OCI-LY3 (cell line): ENCODE results near the gene HNRNPA1.

Experiments used
- H2AFZ ChIP-seq: fragments of 200-600, 300-600 bp; shearing (Covaris generic); 2 replicates; pipeline ENCODE4 v1.6.0; 2014; ENCODE audit warnings: antibody characterized with exemption, low read depth, low read length
- H3K27ac ChIP-seq: fragments of 200-600, 300-600 bp; sonication (generic); 2 replicates; pipeline ENCODE4 v1.5.1; 2014; ENCODE audit warnings: mild to moderate bottlenecking, low read length, moderate library complexity, mixed read lengths
- H3K27me3 ChIP-seq: fragments of 200-600, 300-600 bp; sonication (generic); 2 replicates; pipeline ENCODE4 v1.6.1; 2014; ENCODE audit warnings: low read depth, low read length, mixed read lengths
- H3K36me3 ChIP-seq: fragments of 200-600, 300-600 bp; sonication (generic); replicated peaks from 2 replicates; pipeline ENCODE3; 2014; ENCODE audit warnings: low read depth, low read length, mixed read lengths
- H3K4me1 ChIP-seq: fragments of 300-600, 200-600 bp; sonication (generic); 2 replicates; pipeline ENCODE4 v1.6.1; 2014; ENCODE audit warnings: low read length, mixed read lengths
- H3K4me2 ChIP-seq: fragments of 200-600, 300-600 bp; sonication (generic); 2 replicates; pipeline ENCODE4 v1.6.1; 2014; ENCODE audit warnings: low read length, mixed read lengths
- H3K4me3 ChIP-seq: fragments of 300-600, 200-600 bp; sonication (generic); 2 replicates; pipeline ENCODE4 v1.5.1; 2014; ENCODE audit warnings: antibody characterized with exemption, mild to moderate bottlenecking, low read length, moderate library complexity
- H3K79me2 ChIP-seq: fragments of 300-600, 200-600 bp; shearing (Covaris generic); 2 replicates; pipeline ENCODE4 v1.6.1; 2014; ENCODE audit warnings: mild to moderate bottlenecking, low read length, mixed read lengths
- H3K9ac ChIP-seq: fragments of 300-600, 200-600 bp; shearing (Covaris generic); 2 replicates; pipeline ENCODE4 v1.6.0; 2014; ENCODE audit warnings: mild to moderate bottlenecking, low read length, moderate library complexity
- H3K9me3 ChIP-seq: fragments of 200-600, 300-600 bp; shearing (Covaris generic); 2 replicates; pipeline ENCODE4 v1.6.1; 2014; ENCODE audit warnings: low read length, mixed read lengths; ENCODE audit not compliant: insufficient read depth
- H4K20me1 ChIP-seq: fragments of 200-600, 300-600 bp; sonication (generic); 2 replicates; pipeline ENCODE4 v1.6.1; 2016; ENCODE audit warnings: low read length, mixed read lengths; ENCODE audit not compliant: insufficient read depth
- EZH2phosphoT487 ChIP-seq: fragments of 200-600 bp; shearing (Covaris generic); IDR thresholded peaks from 2 replicates; pipeline ENCODE4 v1.6.1; 2018; ENCODE audit warnings: antibody characterized with exemption, mixed run types, low read depth
- TF ChIP-seq, protein P1 (sequence below): fragments of 200-600, 300-600 bp; sonication (generic); IDR thresholded peaks from 2 replicates; pipeline ENCODE4 v1.5.1; 2014; ENCODE audit warnings: antibody characterized with exemption, low read length, low read depth

HNRNPA1 gene

DNA sequence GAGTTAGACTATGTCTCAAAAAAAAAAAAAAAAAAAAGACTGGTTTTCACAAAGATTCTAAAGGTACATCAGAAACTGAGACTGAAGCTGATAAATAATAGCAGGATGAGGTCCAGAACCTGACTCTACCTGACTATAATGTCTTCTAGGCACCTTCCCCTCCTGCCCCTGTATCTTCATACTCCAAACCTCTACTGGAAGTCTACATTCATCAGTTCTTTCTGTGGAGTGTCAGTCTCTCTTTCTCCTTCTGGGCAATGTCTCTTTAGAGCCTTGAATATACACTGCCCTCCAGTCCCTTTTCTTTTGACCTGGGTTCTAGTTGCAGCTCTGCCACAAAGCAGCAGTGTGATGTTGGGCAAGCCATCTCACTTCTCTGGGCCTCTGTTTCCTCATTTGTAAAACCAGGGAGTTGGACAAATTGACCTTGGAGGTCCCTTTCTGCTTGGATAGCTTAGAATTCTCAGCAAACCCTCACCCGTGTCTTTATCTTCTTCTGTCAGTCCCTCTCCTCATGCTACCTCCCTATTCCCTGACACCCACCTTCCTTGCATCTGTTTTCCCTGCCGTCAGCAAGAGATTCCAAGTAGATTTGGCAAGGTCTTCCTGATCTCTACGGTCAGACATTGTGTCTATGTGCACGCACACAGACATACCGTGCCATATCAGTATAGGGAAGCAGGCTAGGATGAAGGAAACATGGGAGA, 16.0 kb downstream of the HNRNPA1 start:
- Histone ChIP-seq H3K36me3 (no peaks in the 10 kb centered on the region), H3K4me3 (no peak overlapping the region), H2AFZ (no peak overlapping the region), H3K4me2 (no peak overlapping the region), H4K20me1 (no peaks in the 10 kb centered on the region), H3K9me3 (no peaks in the 10 kb centered on the region), H3K4me1 (0 out of 2 replicates have a peak, but pooled peaks cover 7% of the 10 kb centered on the region), H3K9ac (no peak overlapping the region), H3K27me3 (peaks cover 37% of the 10 kb centered on the region), H3K79me2 (no peaks in the 10 kb centered on the region), H3K27ac (no peak overlapping the region)
- TF ChIP-seq EZH2phosphoT487: no peak
- TF ChIP-seq, protein P1, sequence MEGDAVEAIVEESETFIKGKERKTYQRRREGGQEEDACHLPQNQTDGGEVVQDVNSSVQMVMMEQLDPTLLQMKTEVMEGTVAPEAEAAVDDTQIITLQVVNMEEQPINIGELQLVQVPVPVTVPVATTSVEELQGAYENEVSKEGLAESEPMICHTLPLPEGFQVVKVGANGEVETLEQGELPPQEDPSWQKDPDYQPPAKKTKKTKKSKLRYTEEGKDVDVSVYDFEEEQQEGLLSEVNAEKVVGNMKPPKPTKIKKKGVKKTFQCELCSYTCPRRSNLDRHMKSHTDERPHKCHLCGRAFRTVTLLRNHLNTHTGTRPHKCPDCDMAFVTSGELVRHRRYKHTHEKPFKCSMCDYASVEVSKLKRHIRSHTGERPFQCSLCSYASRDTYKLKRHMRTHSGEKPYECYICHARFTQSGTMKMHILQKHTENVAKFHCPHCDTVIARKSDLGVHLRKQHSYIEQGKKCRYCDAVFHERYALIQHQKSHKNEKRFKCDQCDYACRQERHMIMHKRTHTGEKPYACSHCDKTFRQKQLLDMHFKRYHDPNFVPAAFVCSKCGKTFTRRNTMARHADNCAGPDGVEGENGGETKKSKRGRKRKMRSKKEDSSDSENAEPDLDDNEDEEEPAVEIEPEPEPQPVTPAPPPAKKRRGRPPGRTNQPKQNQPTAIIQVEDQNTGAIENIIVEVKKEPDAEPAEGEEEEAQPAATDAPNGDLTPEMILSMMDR: no peak

DNA sequence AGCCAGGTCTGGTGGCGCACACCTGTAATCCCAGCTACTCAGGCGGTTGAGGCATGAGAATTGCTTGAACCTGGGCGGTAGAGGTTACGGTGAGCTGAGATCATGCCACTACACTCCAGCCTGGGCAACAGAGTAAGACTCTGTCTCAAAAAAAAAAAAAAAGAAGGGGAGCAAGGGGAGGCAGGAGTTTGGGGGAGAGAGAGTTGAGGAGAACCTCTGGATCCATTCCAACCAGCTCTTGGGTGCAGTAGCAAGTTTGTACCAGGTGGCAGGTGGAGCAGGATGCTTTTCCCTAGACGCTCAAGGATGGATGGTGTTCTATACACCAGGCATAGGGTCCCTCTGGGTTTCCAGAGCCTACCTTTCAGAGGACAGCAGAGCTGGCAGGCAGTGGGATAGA, 18.4 kb downstream of the HNRNPA1 start:
- Histone ChIP-seq H3K79me2 (no peaks in the 10 kb centered on the region), H3K27me3 (peaks cover 54% of the 10 kb centered on the region), H3K4me1 (0 out of 2 replicates have a peak, but pooled peaks cover 7% of the 10 kb centered on the region), H3K9ac (no peak overlapping the region), H3K4me2 (no peak overlapping the region), H2AFZ (no peak overlapping the region), H3K9me3 (no peaks in the 10 kb centered on the region), H4K20me1 (no peaks in the 10 kb centered on the region), H3K27ac (no peak overlapping the region), H3K36me3 (no peaks in the 10 kb centered on the region), H3K4me3 (no peak overlapping the region)
- TF ChIP-seq, protein P1: no peak
- no peak for TF ChIP-seq EZH2phosphoT487

DNA sequence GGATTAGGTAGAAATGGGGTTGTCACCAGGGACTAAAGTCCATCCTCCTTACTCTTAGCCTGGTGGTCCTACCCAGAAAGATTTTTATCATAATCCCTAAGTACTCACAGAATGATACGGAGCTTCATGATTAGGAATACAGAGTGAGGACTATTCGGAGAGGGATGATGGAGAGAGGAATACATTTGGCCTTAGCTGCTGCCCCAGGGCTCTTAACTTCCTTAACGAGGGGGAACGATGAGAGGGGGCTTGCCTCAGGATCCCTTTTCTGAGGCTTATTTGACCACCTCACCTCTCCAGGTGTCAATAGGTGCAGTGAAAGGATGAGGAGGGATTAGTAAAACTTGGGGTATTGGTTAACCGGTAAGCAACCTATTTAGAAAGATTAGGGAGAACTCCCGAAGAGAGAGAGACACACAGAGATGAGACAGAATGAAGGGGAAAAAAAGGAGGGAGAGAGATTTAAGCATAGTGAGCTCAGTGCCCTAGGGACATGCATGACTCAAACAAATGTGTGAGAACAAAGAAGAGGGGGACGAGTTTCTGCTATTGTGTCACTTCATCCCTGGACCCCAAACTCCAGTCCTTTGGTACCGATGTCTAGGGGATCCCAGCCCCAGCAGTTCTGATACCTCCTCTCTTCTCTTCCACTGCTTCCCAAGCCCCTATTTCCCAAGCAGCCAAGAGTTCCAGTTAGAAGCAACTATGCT, 19.1 kb downstream of the HNRNPA1 start:
- Histone ChIP-seq H2AFZ (no peak overlapping the region), H3K9ac (no peak overlapping the region), H3K27me3 (peaks cover 62% of the 10 kb centered on the region), H3K79me2 (no peaks in the 10 kb centered on the region), H3K36me3 (no peaks in the 10 kb centered on the region), H3K4me3 (no peak overlapping the region), H3K4me2 (no peak overlapping the region), H3K9me3 (no peaks in the 10 kb centered on the region), H4K20me1 (no peaks in the 10 kb centered on the region), H3K27ac (no peak overlapping the region), H3K4me1 (0 out of 2 replicates have a peak, but pooled peaks cover 7% of the 10 kb centered on the region)
- TF ChIP-seq, protein P1: no peak
- TF ChIP-seq EZH2phosphoT487: no peak

DNA sequence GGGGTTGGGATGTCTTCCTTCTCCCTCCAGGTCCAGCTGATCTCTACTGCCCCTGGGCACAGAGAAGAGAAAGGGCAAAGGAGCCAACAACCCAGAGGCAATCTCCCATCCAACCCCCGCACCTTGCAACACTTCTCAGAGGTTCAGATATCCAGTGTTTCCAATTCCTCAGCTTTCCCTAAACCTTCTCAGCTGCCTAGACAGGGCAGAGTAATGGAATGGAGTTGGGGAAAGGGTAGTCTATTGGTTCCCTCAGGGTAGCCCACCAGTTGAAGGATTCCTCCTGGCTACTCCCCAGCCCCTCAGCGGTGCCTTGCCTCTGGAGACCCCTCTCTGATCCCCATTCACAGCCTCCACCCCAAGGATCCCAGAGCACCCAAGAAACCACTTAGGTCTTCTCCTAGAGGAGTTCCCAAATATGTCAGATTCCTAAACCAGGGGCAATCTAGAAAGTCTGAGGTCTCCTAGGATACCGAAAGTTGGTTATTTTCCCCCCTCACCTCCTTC, 19.8 kb downstream of the HNRNPA1 start:
- H3K36me3 ChIP-seq: no peaks in the 10 kb centered on the region
- no peaks in the 10 kb centered on the region for H3K9me3 ChIP-seq
- no peak overlapping the region for H3K9ac ChIP-seq
- no peaks in the 10 kb centered on the region for H4K20me1 ChIP-seq
- peaks cover 63% of the 10 kb centered on the region for H3K27me3 ChIP-seq
- peak overlapping the region; percentile 75 for H3K4me2 ChIP-seq
- H3K79me2 ChIP-seq: no peaks in the 10 kb centered on the region
- H2AFZ ChIP-seq: 0 out of 2 replicates have a peak overlapping the region, but pooled peaks have one; percentile 7
- TF ChIP-seq EZH2phosphoT487: no peak
- TF ChIP-seq, protein P1: no peak
- H3K4me3 ChIP-seq: peak overlapping the region; percentile 60
- 0 out of 2 replicates have a peak, but pooled peaks cover 7% of the 10 kb centered on the region for H3K4me1 ChIP-seq
- H3K27ac ChIP-seq: no peak overlapping the region
